GM23338 (cell line): ENCODE data around the gene ACO2. TPM values are rescaled to one million over a fixed set of nuclear protein-coding genes. Genes with fewer than 3 reads are reported as not detected.
"Not testable (repeated sequence)": the region's sequence is repeated elsewhere in the genome, so short reads cannot be mapped to it uniquely, and the experiment has no call there.

Experiments
- ATAC-seq: fragments of 200-7000 bp; cut with Tn5 transposase; 3 replicates; pipeline ENCODE4 v1.9.1; 2020
- DNase-seq: peaks from one replicate; pipeline ENCODE4 v3.0.0-alpha.2; 2015; ENCODE audit warnings: low spot score
- H2AFZ ChIP-seq: fragments of 200-600 bp; sonication (generic); 2 replicates; pipeline ENCODE4 v1.8.0; 2016; ENCODE audit warnings: antibody characterized with exemption, mild to moderate bottlenecking, moderate library complexity
- H3F3A ChIP-seq: fragments of 200-600 bp; sonication (generic); replicated peaks from 2 replicates; pipeline ENCODE4 v1.8.0; 2017; ENCODE audit warnings: antibody characterized with exemption, mixed run types, low read depth
- H3K27ac ChIP-seq: fragments of 200-600 bp; sonication (generic); 2 replicates; pipeline ENCODE4 v1.6.1; 2016; ENCODE audit warnings: low read depth
- H3K27me3 ChIP-seq: fragments of 200-600 bp; sonication (generic); 2 replicates; pipeline ENCODE4 v1.8.0; 2016; ENCODE audit warnings: mild to moderate bottlenecking, mixed run types, moderate library complexity; ENCODE audit not compliant: insufficient read depth
- H3K36me3 ChIP-seq: fragments of 200-600 bp; sonication (generic); 2 replicates; pipeline ENCODE4 v1.8.0; 2016; ENCODE audit warnings: mild to moderate bottlenecking; ENCODE audit not compliant: insufficient read depth
- H3K4me1 ChIP-seq: fragments of 200-600 bp; sonication (generic); 2 replicates; pipeline ENCODE4 v1.8.0; 2016; ENCODE audit warnings: mild to moderate bottlenecking, moderate library complexity; ENCODE audit not compliant: insufficient read depth
- H3K4me2 ChIP-seq: fragments of 200-600 bp; sonication (generic); 2 replicates; pipeline ENCODE4 v1.7.1; 2017; ENCODE audit warnings: mixed run types
- H3K4me3 ChIP-seq: fragments of 200-600 bp; sonication (generic); 2 replicates; pipeline ENCODE4 v1.6.1; 2016; ENCODE audit warnings: mixed run types
- H3K79me2 ChIP-seq: fragments of 200-600 bp; sonication (generic); replicated peaks from 2 replicates; pipeline ENCODE4 v1.8.0; 2017; ENCODE audit warnings: mild to moderate bottlenecking; ENCODE audit not compliant: insufficient read depth
- H3K9me2 ChIP-seq: fragments of 200-600 bp; sonication (generic); 2 replicates; pipeline ENCODE4 v1.8.0; 2017; ENCODE audit not compliant: insufficient read depth
- H4K20me1 ChIP-seq: fragments of 200-600 bp; sonication (generic); replicated peaks from 2 replicates; pipeline ENCODE4 v1.8.0; 2017; ENCODE audit warnings: mild to moderate bottlenecking; ENCODE audit not compliant: insufficient read depth
- H3K27ac Mint-ChIP-seq: 2 replicates; pipeline ENCODE4 v1.8.0; 2020; ENCODE audit warnings: inconsistent platforms, mild to moderate bottlenecking, moderate library complexity, mixed read lengths
- H3K27me3 Mint-ChIP-seq: 3 replicates; pipeline ENCODE4 v1.8.0; 2022; ENCODE audit warnings: low read depth, mild to moderate bottlenecking, moderate library complexity, mixed read lengths, inconsistent platforms; ENCODE audit not compliant: insufficient read depth, poor library complexity
- H3K36me3 Mint-ChIP-seq: 3 replicates; pipeline ENCODE4 v1.8.0; 2021; ENCODE audit warnings: low read depth, mild to moderate bottlenecking, inconsistent platforms, moderate library complexity, mixed read lengths
- H3K4me1 Mint-ChIP-seq: 3 replicates; pipeline ENCODE4 v1.8.0; 2020; ENCODE audit warnings: mild to moderate bottlenecking, inconsistent platforms, mixed read lengths
- H3K4me3 Mint-ChIP-seq: 3 replicates; pipeline ENCODE4 v1.8.0; 2021; ENCODE audit warnings: moderate library complexity, mild to moderate bottlenecking, inconsistent platforms, mixed read lengths
- H3K9me3 Mint-ChIP-seq: 3 replicates; pipeline ENCODE4 v1.8.0; 2020; ENCODE audit warnings: moderate library complexity, mild to moderate bottlenecking, inconsistent platforms, mixed read lengths
- CREB1 ChIP-seq: fragments of 250-450 bp; sonication (Bioruptor Pico); IDR thresholded peaks from 2 replicates; pipeline ENCODE4 v1.5.0; 2020; ENCODE audit warnings: low read depth, mild to moderate bottlenecking, moderate library complexity
- CTCF ChIP-seq, 2 experiments: fragments of 200-600 bp in 1 of 2; sonication (generic) in 1 of 2; conservative IDR thresholded peaks; 2 replicates each; pipeline versions ENCODE4 v1.5.1 to v1.6.1; 2016 to 2017; ENCODE audit warnings: antibody characterized with exemption in 2 of 2, low read depth in 2 of 2, mild to moderate bottlenecking in 2 of 2, moderate library complexity in 1 of 2
- EZH2phosphoT487 ChIP-seq: fragments of 200-600 bp; sonication (generic); IDR thresholded peaks from one replicate; pipeline ENCODE4 v1.8.1; 2018; ENCODE audit warnings: antibody characterized with exemption; ENCODE audit not compliant: unreplicated experiment
- STAT1 ChIP-seq: IDR thresholded peaks from one replicate; pipeline ENCODE4 v1.6.1; 2016; ENCODE audit warnings: antibody characterized with exemption; ENCODE audit not compliant: unreplicated experiment
- ZNF331 ChIP-seq: fragments of 250-450 bp; sonication (Bioruptor Pico); IDR thresholded peaks from 2 replicates; pipeline ENCODE4 v1.5.0; 2020; ENCODE audit warnings: low read depth, mild to moderate bottlenecking, moderate library complexity
- polyA plus RNA-seq: library from polyadenylated mRNA; unstranded; fragments of >200 nt; fragmentation: Nextera tagmentation; extraction: Ambion mirVana; gene quantifications from 2 replicates; pipeline ENCODE4 v1.2.1, GENCODE V29; 2016
- total RNA-seq: library from RNA; depleted of rRNA; stranded (reverse); fragments of >200 nt; shearing (Covaris generic); gene quantifications from 2 replicates; pipeline ENCODE4 v1.2.3, GENCODE V29; 2014
- TF ChIP-seq, protein P1 (sequence below): fragments of 250-450 bp; sonication (Bioruptor Pico); IDR thresholded peaks from 2 replicates; pipeline ENCODE4 v1.5.0; 2020; ENCODE audit warnings: mild to moderate bottlenecking, moderate library complexity

ACO2 gene
- total and polyA plus RNA-seq, 2 experiments from 2014 or later: 36.2 to 79.7 TPM

DNA sequence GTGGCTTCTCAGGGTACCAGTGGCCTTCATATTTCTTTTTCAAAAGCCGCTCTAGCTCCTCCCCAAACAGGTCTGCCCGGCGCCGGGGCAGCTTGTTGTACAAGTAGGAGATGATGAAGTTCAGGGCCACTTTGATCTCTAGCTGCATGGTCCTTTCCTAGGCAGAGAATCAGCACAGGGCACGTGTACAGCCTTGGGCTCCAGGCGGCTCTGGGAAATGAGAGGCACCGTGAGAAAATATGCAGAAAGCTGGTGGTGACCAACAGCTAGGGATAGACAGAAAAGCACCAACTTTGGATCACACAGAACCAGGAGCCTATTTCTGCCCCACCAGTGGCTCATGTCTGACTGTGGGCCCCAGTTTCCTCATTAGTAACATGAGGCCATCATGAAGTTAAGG is 31.7 kb upstream of the ACO2 start:
- Histone ChIP-seq H3K79me2 (peaks cover 72% of the 10 kb centered on the region), H3K27ac (no peak overlapping the region), H2AFZ (no peak overlapping the region), H3F3A (peaks cover 31% of the 10 kb centered on the region; the same call in 1 of the 2 replicates), H4K20me1 (peaks cover 47% of the 10 kb centered on the region), H3K9me2 (no peaks in the 10 kb centered on the region), H3K4me3 (no peak overlapping the region), H3K4me2 (no peak overlapping the region), H3K36me3 (peaks cover 29% of the 10 kb centered on the region), H3K4me1 (no peaks in the 10 kb centered on the region), H3K27me3 (no peaks in the 10 kb centered on the region)
- no peaks in the 10 kb centered on the region for H3K9me3 Mint-ChIP-seq
- no peaks in the 10 kb centered on the region for H3K27me3 Mint-ChIP-seq
- TF ChIP-seq EZH2phosphoT487 (no peak), ZNF331 (no peak), CTCF (conservative IDR thresholded peaks at IDR 0.05; ENCODE audit: low read depth in 2 of 2) (no peak), STAT1 (no peak), CREB1 (CRISPR knock-in tag) (no peak)
- TF ChIP-seq, protein P1, sequence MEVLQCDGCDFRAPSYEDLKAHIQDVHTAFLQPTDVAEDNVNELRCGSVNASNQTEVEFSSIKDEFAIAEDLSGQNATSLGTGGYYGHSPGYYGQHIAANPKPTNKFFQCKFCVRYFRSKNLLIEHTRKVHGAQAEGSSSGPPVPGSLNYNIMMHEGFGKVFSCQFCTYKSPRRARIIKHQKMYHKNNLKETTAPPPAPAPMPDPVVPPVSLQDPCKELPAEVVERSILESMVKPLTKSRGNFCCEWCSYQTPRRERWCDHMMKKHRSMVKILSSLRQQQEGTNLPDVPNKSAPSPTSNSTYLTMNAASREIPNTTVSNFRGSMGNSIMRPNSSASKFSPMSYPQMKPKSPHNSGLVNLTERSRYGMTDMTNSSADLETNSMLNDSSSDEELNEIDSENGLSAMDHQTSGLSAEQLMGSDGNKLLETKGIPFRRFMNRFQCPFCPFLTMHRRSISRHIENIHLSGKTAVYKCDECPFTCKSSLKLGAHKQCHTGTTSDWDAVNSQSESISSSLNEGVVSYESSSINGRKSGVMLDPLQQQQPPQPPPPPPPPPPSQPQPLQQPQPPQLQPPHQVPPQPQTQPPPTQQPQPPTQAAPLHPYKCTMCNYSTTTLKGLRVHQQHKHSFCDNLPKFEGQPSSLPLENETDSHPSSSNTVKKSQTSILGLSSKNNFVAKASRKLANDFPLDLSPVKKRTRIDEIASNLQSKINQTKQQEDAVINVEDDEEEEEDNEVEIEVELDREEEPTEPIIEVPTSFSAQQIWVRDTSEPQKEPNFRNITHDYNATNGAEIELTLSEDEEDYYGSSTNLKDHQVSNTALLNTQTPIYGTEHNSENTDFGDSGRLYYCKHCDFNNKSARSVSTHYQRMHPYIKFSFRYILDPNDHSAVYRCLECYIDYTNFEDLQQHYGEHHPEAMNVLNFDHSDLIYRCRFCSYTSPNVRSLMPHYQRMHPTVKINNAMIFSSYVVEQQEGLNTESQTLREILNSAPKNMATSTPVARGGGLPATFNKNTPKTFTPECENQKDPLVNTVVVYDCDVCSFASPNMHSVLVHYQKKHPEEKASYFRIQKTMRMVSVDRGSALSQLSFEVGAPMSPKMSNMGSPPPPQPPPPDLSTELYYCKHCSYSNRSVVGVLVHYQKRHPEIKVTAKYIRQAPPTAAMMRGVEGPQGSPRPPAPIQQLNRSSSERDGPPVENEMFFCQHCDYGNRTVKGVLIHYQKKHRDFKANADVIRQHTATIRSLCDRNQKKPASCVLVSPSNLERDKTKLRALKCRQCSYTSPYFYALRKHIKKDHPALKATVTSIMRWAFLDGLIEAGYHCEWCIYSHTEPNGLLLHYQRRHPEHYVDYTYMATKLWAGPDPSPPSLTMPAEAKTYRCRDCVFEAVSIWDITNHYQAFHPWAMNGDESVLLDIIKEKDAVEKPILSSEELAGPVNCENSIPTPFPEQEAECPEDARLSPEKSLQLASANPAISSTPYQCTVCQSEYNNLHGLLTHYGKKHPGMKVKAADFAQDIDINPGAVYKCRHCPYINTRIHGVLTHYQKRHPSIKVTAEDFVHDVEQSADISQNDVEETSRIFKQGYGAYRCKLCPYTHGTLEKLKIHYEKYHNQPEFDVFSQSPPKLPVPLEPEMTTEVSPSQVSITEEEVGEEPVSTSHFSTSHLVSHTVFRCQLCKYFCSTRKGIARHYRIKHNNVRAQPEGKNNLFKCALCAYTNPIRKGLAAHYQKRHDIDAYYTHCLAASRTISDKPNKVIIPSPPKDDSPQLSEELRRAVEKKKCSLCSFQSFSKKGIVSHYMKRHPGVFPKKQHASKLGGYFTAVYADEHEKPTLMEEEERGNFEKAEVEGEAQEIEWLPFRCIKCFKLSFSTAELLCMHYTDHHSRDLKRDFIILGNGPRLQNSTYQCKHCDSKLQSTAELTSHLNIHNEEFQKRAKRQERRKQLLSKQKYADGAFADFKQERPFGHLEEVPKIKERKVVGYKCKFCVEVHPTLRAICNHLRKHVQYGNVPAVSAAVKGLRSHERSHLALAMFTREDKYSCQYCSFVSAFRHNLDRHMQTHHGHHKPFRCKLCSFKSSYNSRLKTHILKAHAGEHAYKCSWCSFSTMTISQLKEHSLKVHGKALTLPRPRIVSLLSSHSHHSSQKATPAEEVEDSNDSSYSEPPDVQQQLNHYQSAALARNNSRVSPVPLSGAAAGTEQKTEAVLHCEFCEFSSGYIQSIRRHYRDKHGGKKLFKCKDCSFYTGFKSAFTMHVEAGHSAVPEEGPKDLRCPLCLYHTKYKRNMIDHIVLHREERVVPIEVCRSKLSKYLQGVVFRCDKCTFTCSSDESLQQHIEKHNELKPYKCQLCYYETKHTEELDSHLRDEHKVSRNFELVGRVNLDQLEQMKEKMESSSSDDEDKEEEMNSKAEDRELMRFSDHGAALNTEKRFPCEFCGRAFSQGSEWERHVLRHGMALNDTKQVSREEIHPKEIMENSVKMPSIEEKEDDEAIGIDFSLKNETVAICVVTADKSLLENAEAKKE (CRISPR knock-in tag): no peak
- peaks cover 54% of the 10 kb centered on the region for H3K36me3 Mint-ChIP-seq
- DNase-seq: no peak
- no peak for ATAC-seq
- no peak overlapping the region for H3K4me3 Mint-ChIP-seq
- no peak overlapping the region for H3K27ac Mint-ChIP-seq
- peaks cover under 1% of the 10 kb centered on the region; the same call in 2 of the 3 replicates for H3K4me1 Mint-ChIP-seq

GRCh38 chr22:41440511-41440910 is 28.4 kb upstream of the ACO2 start:
- peaks cover 64% of the 10 kb centered on the region for H3K36me3 Mint-ChIP-seq
- not testable (repeated sequence) for DNase-seq, H3K4me1 ChIP-seq, H3K27ac Mint-ChIP-seq, H3K4me3 ChIP-seq, H3K4me2 ChIP-seq, H3K4me3 Mint-ChIP-seq, H3K9me3 Mint-ChIP-seq, H3K9me2 ChIP-seq, ATAC-seq, H2AFZ ChIP-seq, H3K27me3 ChIP-seq
- H3K27me3 Mint-ChIP-seq: peaks cover 18% of the 10 kb centered on the region
- Histone ChIP-seq H3K79me2 (peaks cover 96% of the 10 kb centered on the region), H4K20me1 (peaks cover 50% of the 10 kb centered on the region), H3K27ac (peak overlapping the region; percentile 59; the same call in 1 of the 2 replicates), H3F3A (peaks cover 30% of the 10 kb centered on the region; the same call in 1 of the 2 replicates), H3K36me3 (peaks cover 34% of the 10 kb centered on the region)
- H3K4me1 Mint-ChIP-seq: peaks cover 12% of the 10 kb centered on the region
